Measurements from ENCODE around the gene COX10.

GRCh38 chr17:14169901-14170300 is 100.6 kb downstream of the COX10 start:
- TF ChIP-seq CTCF (conservative IDR thresholded peaks at IDR 0.05 in 1 of 2, IDR thresholded peaks at IDR 0.05 in 1 of 2; ENCODE audit: extremely low read depth in 1 of 2, insufficient read depth in 1 of 2, low read depth in 1 of 2, low read length in 2 of 2) (no peak), EZH2 (IDR thresholded peaks at IDR 0.05; ENCODE audit: borderline replicate concordance, low read length) (no peak)
